ENCODE data around the gene NEDD4L.
A peak's percentile ranks its signal among the peaks of the same experiment; 100 is the strongest.

NEDD4L gene

DNA sequence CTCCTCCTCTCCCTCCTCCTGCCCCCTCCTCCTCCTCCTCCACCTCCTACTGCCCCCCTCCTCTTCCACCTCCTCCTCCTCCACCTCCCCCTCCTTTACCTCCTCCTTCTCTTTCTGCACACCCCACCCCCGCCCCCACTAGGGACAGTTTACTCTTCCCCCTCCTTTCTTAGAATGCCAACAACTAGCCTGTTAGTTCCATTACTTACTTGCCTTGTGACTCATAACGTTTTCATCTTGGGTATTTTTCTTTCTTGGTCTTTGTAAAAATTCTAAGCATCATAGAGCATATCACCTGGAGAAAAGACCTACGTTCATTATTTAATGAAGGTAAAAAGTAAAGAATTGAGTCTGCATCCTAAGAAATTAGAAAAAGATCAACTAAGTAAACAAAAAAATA, 165.3 kb downstream of the NEDD4L start:
- no peaks in the 10 kb centered on the region for H3K27me3 Mint-ChIP-seq
- H3K9me3 Mint-ChIP-seq (ENCODE audit: low read depth), result no peaks in the 10 kb centered on the region
- no peak overlapping the region for H3K4me3 Mint-ChIP-seq
- peak overlapping the region; percentile 6 for H3K27ac Mint-ChIP-seq
- no peaks in the 10 kb centered on the region for H3K36me3 Mint-ChIP-seq
- H3K4me1 Mint-ChIP-seq (ENCODE audit: low read depth), result peaks cover 17% of the 10 kb centered on the region

GRCh38 chr18:58211510-58211909, 167.5 kb downstream of the NEDD4L start:
- no peaks in the 10 kb centered on the region for H3K27me3 Mint-ChIP-seq
- no peaks in the 10 kb centered on the region for H3K36me3 Mint-ChIP-seq
- peaks cover 19% of the 10 kb centered on the region for H3K4me1 Mint-ChIP-seq (ENCODE audit: low read depth)
- no peak overlapping the region for H3K27ac Mint-ChIP-seq
- H3K4me3 Mint-ChIP-seq, result no peak overlapping the region
- no peaks in the 10 kb centered on the region for H3K9me3 Mint-ChIP-seq (ENCODE audit: low read depth)

DNA sequence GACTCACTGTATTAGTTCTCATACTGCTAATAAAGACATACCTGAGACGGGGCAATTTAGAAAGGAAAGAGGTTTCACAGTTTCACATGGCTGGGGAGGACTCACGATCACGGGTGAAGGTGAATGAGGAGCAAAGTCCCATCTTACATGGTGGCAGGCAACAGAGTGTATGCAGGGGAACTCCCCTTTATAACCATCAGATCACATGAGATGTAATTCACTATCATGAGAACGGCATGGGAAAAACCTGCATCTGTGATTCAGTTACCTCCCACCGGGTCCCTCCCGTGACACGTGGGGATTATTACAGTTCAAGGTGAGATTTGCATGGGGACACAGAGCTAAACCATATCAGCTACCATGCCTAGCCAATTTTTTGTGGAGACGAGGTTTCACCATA, 168.2 kb downstream of the NEDD4L start:
- no peak overlapping the region for H3K27ac Mint-ChIP-seq
- H3K4me3 Mint-ChIP-seq, result no peak overlapping the region
- H3K4me1 Mint-ChIP-seq (ENCODE audit: low read depth), result peaks cover 19% of the 10 kb centered on the region

DNA sequence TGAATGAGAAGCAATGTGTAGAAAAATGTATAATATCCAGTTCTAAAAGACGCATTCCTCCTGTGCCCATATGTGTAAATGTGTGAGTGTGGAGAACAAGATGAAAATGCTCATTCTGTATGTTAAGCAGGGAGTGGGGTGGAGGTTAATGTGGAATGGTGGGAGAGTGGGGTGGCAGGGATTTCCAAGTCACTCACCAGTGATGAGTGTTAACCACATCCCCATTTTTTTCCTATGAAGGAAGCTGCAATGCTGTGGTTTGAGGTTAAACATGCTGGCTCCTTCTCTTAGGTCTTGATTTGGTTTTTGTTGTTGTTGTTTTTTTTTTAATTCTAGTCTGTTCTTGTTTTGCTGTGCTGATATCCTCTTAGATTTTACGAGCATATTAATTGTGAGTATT, 169.4 kb downstream of the NEDD4L start:
- H3K4me3 Mint-ChIP-seq, result no peak overlapping the region

More for the DNA sequence above, 168.2 kb downstream of the NEDD4L start:
- no peaks in the 10 kb centered on the region for H3K27me3 Mint-ChIP-seq
- no peaks in the 10 kb centered on the region for H3K9me3 Mint-ChIP-seq (ENCODE audit: low read depth)
- H3K36me3 Mint-ChIP-seq, result no peaks in the 10 kb centered on the region

DNA sequence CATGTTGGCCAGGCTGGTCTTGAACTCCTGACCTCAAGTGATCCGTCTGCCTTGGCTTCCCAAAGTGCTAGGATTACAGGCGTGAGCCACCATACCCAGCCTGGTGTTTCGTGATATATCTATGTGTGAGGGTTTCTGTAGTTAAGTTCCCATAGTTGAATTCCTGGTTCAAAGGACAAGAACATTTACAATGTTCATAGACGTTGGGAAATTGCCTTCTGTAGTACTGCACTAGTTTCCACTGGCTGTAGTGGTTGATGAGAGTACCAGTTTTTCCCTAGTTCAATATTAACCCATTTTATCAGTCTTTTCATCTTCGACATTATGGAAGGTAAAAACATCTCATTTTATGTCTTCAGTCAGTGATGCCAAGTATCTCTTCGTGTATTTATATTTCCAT, 171.0 kb downstream of the NEDD4L start:
- no peak overlapping the region for H3K4me3 Mint-ChIP-seq
- H3K36me3 Mint-ChIP-seq, result no peaks in the 10 kb centered on the region
- no peak overlapping the region for H3K27ac Mint-ChIP-seq
- no peaks in the 10 kb centered on the region for H3K9me3 Mint-ChIP-seq (ENCODE audit: low read depth)
- H3K27me3 Mint-ChIP-seq, result no peaks in the 10 kb centered on the region
- peaks cover 15% of the 10 kb centered on the region for H3K4me1 Mint-ChIP-seq (ENCODE audit: low read depth)

More for the DNA sequence above, 169.4 kb downstream of the NEDD4L start:
- Mint-ChIP-seq H3K9me3 (ENCODE audit: low read depth) (no peaks in the 10 kb centered on the region), H3K36me3 (no peaks in the 10 kb centered on the region), H3K27me3 (no peaks in the 10 kb centered on the region), H3K27ac (no peak overlapping the region), H3K4me1 (ENCODE audit: low read depth) (peaks cover 19% of the 10 kb centered on the region)

- Mint-ChIP-seq H3K27ac (no peak overlapping the region), H3K4me1 (ENCODE audit: low read depth) (peaks cover 15% of the 10 kb centered on the region), H3K36me3 (no peaks in the 10 kb centered on the region), H3K9me3 (ENCODE audit: low read depth) (no peaks in the 10 kb centered on the region), H3K4me3 (no peak overlapping the region), H3K27me3 (no peaks in the 10 kb centered on the region)
Observed at GRCh38 chr18:58216071-58216481, 172.1 kb downstream of the NEDD4L start.

GRCh38 chr18:58217052-58217451, 173.0 kb downstream of the NEDD4L start:
- Mint-ChIP-seq H3K4me1 (ENCODE audit: low read depth) (peaks cover 15% of the 10 kb centered on the region), H3K4me3 (no peak overlapping the region), H3K27ac (no peak overlapping the region), H3K9me3 (ENCODE audit: low read depth) (no peaks in the 10 kb centered on the region), H3K27me3 (no peaks in the 10 kb centered on the region), H3K36me3 (no peaks in the 10 kb centered on the region)

DNA sequence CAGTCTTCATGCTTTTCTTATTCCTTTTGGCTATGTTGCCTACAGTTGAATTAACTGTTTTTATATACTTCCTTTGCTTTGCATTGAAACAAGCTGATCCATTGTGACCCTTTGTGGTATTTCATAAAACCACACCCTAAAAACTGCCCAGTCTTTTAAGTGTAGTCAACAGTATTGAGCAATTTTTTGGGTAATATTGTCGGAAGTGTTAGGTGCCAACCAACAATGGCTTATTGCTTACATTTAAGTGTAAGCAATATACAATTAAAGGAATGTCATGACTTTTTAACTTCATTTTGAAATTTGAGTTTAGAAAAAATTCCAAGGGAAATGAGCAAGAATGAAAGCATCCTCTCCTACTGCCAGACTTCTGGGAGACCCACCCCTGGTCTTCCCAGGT, 174.1 kb downstream of the NEDD4L start:
- H3K4me1 Mint-ChIP-seq (ENCODE audit: low read depth), result peaks cover 14% of the 10 kb centered on the region
- no peaks in the 10 kb centered on the region for H3K36me3 Mint-ChIP-seq
- H3K27me3 Mint-ChIP-seq, result no peaks in the 10 kb centered on the region
- no peaks in the 10 kb centered on the region for H3K9me3 Mint-ChIP-seq (ENCODE audit: low read depth)
- H3K4me3 Mint-ChIP-seq, result no peak overlapping the region
- no peak overlapping the region for H3K27ac Mint-ChIP-seq

DNA sequence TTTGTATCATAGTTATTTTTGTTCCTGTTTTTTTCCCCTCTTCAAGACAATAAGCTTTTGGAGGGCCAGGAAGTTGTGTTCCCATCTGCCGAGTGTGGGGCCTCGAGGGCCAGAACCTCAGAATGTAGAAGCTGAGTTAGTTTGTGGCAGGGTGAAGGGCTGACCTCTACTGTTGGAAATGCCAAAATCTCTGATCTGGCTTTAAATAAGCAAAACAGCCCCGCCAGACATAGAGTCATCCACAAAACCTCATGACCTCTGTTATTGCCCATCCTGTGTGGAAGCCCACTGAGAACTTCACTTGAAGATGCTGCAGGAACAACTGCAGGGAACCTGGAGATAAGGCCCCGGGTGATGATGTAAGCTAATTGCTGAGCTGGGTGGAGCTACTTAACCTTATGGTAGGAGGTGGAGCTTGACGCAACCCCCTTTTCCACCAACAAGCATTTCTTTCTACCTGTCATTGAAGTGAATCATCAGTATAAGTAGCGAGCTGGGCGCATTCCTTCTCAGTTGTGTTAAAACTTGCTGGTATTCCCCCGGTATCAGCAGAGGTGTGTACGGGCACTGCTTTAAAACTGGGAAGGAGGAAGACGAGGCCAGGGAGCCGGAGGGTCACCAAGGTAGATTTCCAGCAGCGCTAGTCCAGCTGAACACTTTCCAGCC, 177.2 kb downstream of the NEDD4L start:
- Mint-ChIP-seq H3K9me3 (ENCODE audit: low read depth) (no peaks in the 10 kb centered on the region), H3K4me1 (ENCODE audit: low read depth) (peaks cover 5% of the 10 kb centered on the region), H3K36me3 (no peaks in the 10 kb centered on the region), H3K27me3 (peaks cover 1% of the 10 kb centered on the region), H3K4me3 (no peak overlapping the region), H3K27ac (no peak overlapping the region)

DNA sequence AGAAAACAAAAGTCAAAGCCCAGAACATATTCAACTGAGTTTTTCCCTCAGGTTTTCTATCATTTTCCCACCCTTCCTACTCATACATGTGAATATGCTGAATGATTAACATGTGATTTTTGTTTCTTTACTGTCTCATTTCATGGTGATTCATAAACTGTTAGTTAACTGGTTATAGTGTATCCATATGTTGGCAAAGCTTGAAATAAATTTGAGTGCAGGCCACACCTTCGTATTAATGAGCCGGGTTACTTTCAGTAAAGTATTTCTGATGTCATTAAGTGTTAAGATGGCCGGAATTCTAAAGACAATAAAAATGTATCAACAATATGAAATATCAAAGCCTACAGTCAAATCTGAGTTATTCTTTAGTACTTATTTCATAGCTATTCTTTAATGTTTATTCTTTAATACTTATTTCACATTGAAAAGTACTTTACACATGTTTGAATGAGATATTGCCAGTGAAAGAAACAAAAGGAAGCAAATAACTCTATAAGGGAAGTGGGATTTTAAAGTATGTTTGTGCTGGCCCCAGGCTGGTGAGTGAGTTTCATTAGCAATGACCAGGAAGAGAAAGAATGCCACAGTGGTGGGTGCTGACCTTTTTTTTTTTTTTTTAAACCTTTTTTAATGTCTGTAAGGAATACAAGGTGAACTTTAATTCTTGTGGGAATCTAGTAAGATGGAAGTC, 178.6 kb downstream of the NEDD4L start:
- Mint-ChIP-seq H3K9me3 (ENCODE audit: low read depth) (no peaks in the 10 kb centered on the region), H3K36me3 (no peaks in the 10 kb centered on the region), H3K4me1 (ENCODE audit: low read depth) (peaks cover 5% of the 10 kb centered on the region), H3K27ac (no peak overlapping the region), H3K4me3 (no peak overlapping the region), H3K27me3 (peaks cover 1% of the 10 kb centered on the region)

DNA sequence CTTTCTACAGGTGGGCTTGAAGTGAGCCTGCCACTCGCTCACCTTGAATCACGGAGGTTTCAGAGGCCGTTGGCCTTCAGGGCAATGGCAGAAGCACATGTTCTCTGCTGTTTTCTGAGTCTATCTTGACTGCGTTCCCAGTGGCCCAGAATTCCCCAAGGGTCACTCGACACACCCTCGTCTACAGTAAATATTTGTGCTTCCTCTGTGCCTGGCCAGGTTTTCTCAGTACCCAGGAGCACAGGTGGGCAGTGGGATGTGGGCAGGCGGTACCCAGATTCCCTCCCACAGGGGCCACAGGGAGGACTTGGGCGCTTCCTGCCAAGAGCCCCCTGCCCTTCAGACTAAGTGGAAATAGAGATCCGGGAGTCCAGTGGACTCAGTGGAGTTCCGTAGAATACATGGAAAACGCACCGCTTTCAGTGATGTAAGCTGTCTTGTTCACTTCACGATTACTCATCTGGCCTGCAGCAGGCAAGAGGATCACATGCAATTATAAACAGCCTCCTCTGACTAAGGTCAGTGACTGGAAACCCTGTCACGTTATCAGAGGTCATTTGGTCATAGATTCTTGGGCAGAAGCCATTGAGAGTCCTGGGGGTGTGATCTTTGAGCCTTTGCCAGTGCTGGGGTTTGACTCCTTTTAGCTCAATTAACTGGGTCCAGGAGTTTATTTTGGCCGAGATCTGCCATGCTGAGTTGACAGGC, 179.8 kb downstream of the NEDD4L start:
- Mint-ChIP-seq H3K4me3 (no peak overlapping the region), H3K4me1 (ENCODE audit: low read depth) (peaks cover 5% of the 10 kb centered on the region), H3K9me3 (ENCODE audit: low read depth) (no peaks in the 10 kb centered on the region), H3K27me3 (peaks cover 1% of the 10 kb centered on the region), H3K27ac (no peak overlapping the region), H3K36me3 (no peaks in the 10 kb centered on the region)

GRCh38 chr18:58224425-58224750, 180.4 kb downstream of the NEDD4L start:
- Mint-ChIP-seq H3K9me3 (ENCODE audit: low read depth) (no peaks in the 10 kb centered on the region), H3K27me3 (peaks cover 1% of the 10 kb centered on the region), H3K36me3 (no peaks in the 10 kb centered on the region), H3K4me3 (no peak overlapping the region), H3K4me1 (ENCODE audit: low read depth) (peaks cover 5% of the 10 kb centered on the region), H3K27ac (no peak overlapping the region)

- peaks cover 5% of the 10 kb centered on the region for H3K4me1 Mint-ChIP-seq (ENCODE audit: low read depth)
Observed at GRCh38 chr18:58225101-58225500, 181.1 kb downstream of the NEDD4L start.

GRCh38 chr18:58226429-58226828, 182.4 kb downstream of the NEDD4L start:
- Mint-ChIP-seq H3K9me3 (ENCODE audit: low read depth) (no peaks in the 10 kb centered on the region), H3K27me3 (peaks cover 1% of the 10 kb centered on the region), H3K27ac (no peak overlapping the region), H3K4me1 (ENCODE audit: low read depth) (peaks cover 5% of the 10 kb centered on the region), H3K4me3 (no peak overlapping the region), H3K36me3 (no peaks in the 10 kb centered on the region)

More at GRCh38 chr18:58225101-58225500, 181.1 kb downstream of the NEDD4L start:
- Mint-ChIP-seq H3K4me3 (no peak overlapping the region), H3K27ac (no peak overlapping the region), H3K27me3 (peaks cover 1% of the 10 kb centered on the region), H3K9me3 (ENCODE audit: low read depth) (no peaks in the 10 kb centered on the region), H3K36me3 (no peaks in the 10 kb centered on the region)

DNA sequence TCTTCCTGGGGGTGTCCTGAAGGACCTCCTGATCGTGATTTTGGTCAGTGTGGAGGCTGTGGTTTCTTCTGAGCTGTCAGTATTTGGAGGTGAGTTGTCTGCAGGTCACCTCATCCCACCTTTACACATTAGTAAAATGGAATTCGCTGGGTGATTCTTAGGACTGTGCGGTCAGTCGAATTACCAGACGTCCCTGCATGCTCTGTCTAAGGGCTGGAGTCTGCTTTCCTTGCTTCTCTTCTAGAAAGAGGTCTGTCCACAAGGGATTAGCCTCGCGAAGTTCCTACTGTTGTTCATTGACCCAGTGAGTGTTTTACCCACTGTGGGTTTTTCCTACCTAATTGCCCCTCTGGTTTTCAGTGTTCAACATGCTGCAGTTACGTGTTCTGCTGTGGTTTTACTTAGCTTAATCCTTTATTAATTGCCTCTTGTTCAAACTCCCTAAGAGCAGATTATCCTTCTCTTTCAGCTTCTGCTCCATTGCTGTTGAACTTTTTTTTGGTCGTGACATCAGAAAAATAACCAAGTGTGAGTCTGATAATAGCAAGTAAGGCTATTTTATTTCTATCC, 183.4 kb downstream of the NEDD4L start:
- H3K36me3 Mint-ChIP-seq, result no peaks in the 10 kb centered on the region
- no peak overlapping the region for H3K27ac Mint-ChIP-seq
- H3K9me3 Mint-ChIP-seq (ENCODE audit: low read depth), result no peaks in the 10 kb centered on the region
- peaks cover 1% of the 10 kb centered on the region for H3K27me3 Mint-ChIP-seq
- no peak overlapping the region for H3K4me3 Mint-ChIP-seq
- H3K4me1 Mint-ChIP-seq (ENCODE audit: low read depth), result peaks cover 5% of the 10 kb centered on the region
